Right kidney (tissue), 1 donor: ENCODE results near the gene CNIH3.

Experiments
- DNase-seq: peaks from one replicate; pipeline ENCODE4 v3.0.0-alpha.2; 2016

Gene CNIH3

GRCh38 chr1:224721000-224721399, 104.9 kb downstream of the CNIH3 start:
- DNase-seq, result no peak

GRCh38 chr1:224722838-224723237, 106.7 kb downstream of the CNIH3 start:
- no peak for DNase-seq

- no peak for DNase-seq
Measured at GRCh38 chr1:224724566-224724965, 108.4 kb downstream of the CNIH3 start.

- DNase-seq, result no peak
Measured at GRCh38 chr1:224726441-224727182, 110.5 kb downstream of the CNIH3 start.

- DNase-seq, result no peak
Measured at GRCh38 chr1:224727351-224728289, 111.5 kb downstream of the CNIH3 start.

GRCh38 chr1:224730540-224730939, 114.4 kb downstream of the CNIH3 start:
- no peak for DNase-seq

GRCh38 chr1:224730965-224731364, 114.8 kb downstream of the CNIH3 start:
- no peak for DNase-seq

GRCh38 chr1:224731633-224732032, 115.5 kb downstream of the CNIH3 start:
- DNase-seq, result no peak

GRCh38 chr1:224732377-224733026, 116.4 kb downstream of the CNIH3 start:
- DNase-seq, result no peak

GRCh38 chr1:224733027-224733911, 117.2 kb downstream of the CNIH3 start:
- DNase-seq, result no peak

- DNase-seq, result no peak
Measured at GRCh38 chr1:224734261-224734935, 118.3 kb downstream of the CNIH3 start.

- no peak for DNase-seq
Measured at GRCh38 chr1:224735159-224735558, 119.0 kb downstream of the CNIH3 start.

GRCh38 chr1:224736619-224737352, 120.7 kb downstream of the CNIH3 start:
- no peak for DNase-seq

- DNase-seq, result no peak
Measured at GRCh38 chr1:224737353-224737727, 121.2 kb downstream of the CNIH3 start.

- no peak for DNase-seq
Measured at GRCh38 chr1:224739303-224739996, 123.3 kb downstream of the CNIH3 start.

GRCh38 chr1:224739997-224740684, 124.0 kb downstream of the CNIH3 start:
- no peak for DNase-seq

GRCh38 chr1:224740685-224741052, 124.6 kb downstream of the CNIH3 start:
- no peak for DNase-seq

- no peak for DNase-seq
Measured at GRCh38 chr1:224742349-224742748, 126.2 kb downstream of the CNIH3 start.

GRCh38 chr1:224743608-224744164, 127.6 kb downstream of the CNIH3 start:
- DNase-seq, result no peak
